SU-DHL-6 (cell line): ENCODE results near the gene F2RL1.
"Not testable (repeated sequence)": the region's sequence is repeated elsewhere in the genome, so short reads cannot be mapped to it uniquely, and the experiment has no call there.

Source experiments
- CTCF ChIP-seq: fragments of 200-600 bp; sonication (generic); IDR thresholded peaks from one replicate; pipeline ENCODE4 v1.5.1; 2017; ENCODE audit warnings: antibody characterized with exemption, mild to moderate bottlenecking, low read length, moderate library complexity; ENCODE audit not compliant: insufficient read depth, poor library complexity, severe bottlenecking
- EZH2phosphoT487 ChIP-seq: fragments of 200-600 bp; sonication (generic), shearing (Covaris generic); conservative IDR thresholded peaks from 2 replicates; pipeline ENCODE4 v1.6.1; 2018; ENCODE audit warnings: mild to moderate bottlenecking, antibody characterized with exemption, low read length, moderate library complexity, mixed read lengths

GRCh38 chr5:76780616-76781015 lies 38.2 kb upstream of the F2RL1 start:
- not testable (repeated sequence) for TF ChIP-seq CTCF, EZH2phosphoT487
